ENCODE measurements around the gene NCDN.
"Not testable (repeated sequence)": the region's sequence is repeated elsewhere in the genome, so short reads cannot be mapped to it uniquely, and the experiment has no call there.

Gene NCDN

GRCh38 chr1:35576766-35577070 is 19.1 kb downstream of the NCDN start:
- not testable (repeated sequence) for H3K4me1 ChIP-seq (ENCODE audit: control insufficient read depth, insufficient read depth, low read length); H3K27ac ChIP-seq (ENCODE audit: low read depth, low read length); H3K4me3 ChIP-seq (ENCODE audit: low read length); H3K36me3 ChIP-seq (ENCODE audit: control insufficient read depth, insufficient read depth, low read length); H3K9ac ChIP-seq (ENCODE audit: low read length)
- H3K27me3 ChIP-seq (ENCODE audit: control insufficient read depth, insufficient read depth, low read length) = peaks cover 16% of the 10 kb centered on the region

- Histone ChIP-seq H3K27ac (ENCODE audit: low read depth, low read length) (no peak overlapping the region), H3K9ac (ENCODE audit: low read length) (peak overlapping the region; percentile 34), H3K27me3 (ENCODE audit: control insufficient read depth, insufficient read depth, low read length) (peaks cover 16% of the 10 kb centered on the region)
Observed at GRCh38 chr1:35577071-35577998, 19.7 kb downstream of the NCDN start.

DNA sequence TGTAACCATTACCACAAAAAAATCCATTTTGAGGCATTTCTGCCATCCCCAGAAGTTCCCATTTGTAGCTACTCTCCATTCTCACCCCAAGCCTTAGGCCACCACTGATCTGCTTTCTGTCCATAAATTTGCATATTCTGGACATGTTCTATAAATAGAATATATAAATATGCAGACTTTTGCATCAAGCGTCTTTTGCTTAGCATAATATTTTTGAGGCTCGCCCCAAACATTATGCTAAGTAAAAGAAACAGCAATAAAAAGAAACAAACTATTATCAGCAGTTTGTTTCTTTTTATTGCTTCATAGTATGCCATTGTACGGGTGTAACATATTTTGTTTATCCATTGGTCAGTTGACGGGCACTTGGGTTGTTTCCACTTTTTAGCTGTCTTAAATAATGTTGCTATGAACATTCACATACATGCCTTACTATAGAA is 23.4 kb downstream of the NCDN start:
- no peak overlapping the region for H3K4me3 ChIP-seq (ENCODE audit: low read length)
- H3K9ac ChIP-seq (ENCODE audit: low read length) = no peak overlapping the region
- H3K4me1 ChIP-seq (ENCODE audit: control insufficient read depth, insufficient read depth, low read length) = no peaks in the 10 kb centered on the region
- no peak overlapping the region for H3K27ac ChIP-seq (ENCODE audit: low read depth, low read length)
- peaks cover 5% of the 10 kb centered on the region for H3K27me3 ChIP-seq (ENCODE audit: control insufficient read depth, insufficient read depth, low read length)
- no peaks in the 10 kb centered on the region for H3K36me3 ChIP-seq (ENCODE audit: control insufficient read depth, insufficient read depth, low read length)

More at GRCh38 chr1:35577071-35577998, 19.7 kb downstream of the NCDN start:
- Histone ChIP-seq H3K4me3 (ENCODE audit: low read length) (peak overlapping the region; percentile 69), H3K36me3 (ENCODE audit: control insufficient read depth, insufficient read depth, low read length) (no peaks in the 10 kb centered on the region), H3K4me1 (ENCODE audit: control insufficient read depth, insufficient read depth, low read length) (no peaks in the 10 kb centered on the region)

DNA sequence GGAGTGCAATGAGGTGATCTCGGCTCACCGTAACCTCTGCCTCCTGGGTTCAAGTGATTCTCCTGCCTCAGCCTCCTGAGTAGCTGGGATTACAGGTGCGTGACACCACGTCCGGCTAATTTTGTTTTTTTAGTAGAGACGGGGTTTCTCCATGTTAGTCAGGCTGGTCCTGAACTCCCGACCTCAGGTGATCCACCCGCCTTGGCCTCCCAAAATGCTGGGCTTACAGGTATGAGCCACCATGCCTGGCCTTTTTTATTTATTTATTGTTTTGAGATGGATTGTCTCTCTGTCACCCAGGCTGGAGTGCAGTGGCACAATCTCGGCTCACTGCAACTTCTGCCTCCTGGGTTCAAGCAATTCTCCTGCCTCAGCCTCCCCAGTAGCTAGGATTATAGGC is 24.0 kb downstream of the NCDN start:
- not testable (repeated sequence) for H3K27ac ChIP-seq (ENCODE audit: low read depth, low read length); H3K4me1 ChIP-seq (ENCODE audit: control insufficient read depth, insufficient read depth, low read length); H3K27me3 ChIP-seq (ENCODE audit: control insufficient read depth, insufficient read depth, low read length); H3K4me3 ChIP-seq (ENCODE audit: low read length); H3K36me3 ChIP-seq (ENCODE audit: control insufficient read depth, insufficient read depth, low read length); H3K9ac ChIP-seq (ENCODE audit: low read length)

GRCh38 chr1:35585281-35585680 is 27.7 kb downstream of the NCDN start:
- no peak overlapping the region for H3K9ac ChIP-seq (ENCODE audit: low read length)
- H3K27ac ChIP-seq (ENCODE audit: low read depth, low read length) = no peak overlapping the region
- no peaks in the 10 kb centered on the region for H3K4me1 ChIP-seq (ENCODE audit: control insufficient read depth, insufficient read depth, low read length)
- no peak overlapping the region for H3K4me3 ChIP-seq (ENCODE audit: low read length)
- no peaks in the 10 kb centered on the region for H3K27me3 ChIP-seq (ENCODE audit: control insufficient read depth, insufficient read depth, low read length)
- no peaks in the 10 kb centered on the region for H3K36me3 ChIP-seq (ENCODE audit: control insufficient read depth, insufficient read depth, low read length)

DNA sequence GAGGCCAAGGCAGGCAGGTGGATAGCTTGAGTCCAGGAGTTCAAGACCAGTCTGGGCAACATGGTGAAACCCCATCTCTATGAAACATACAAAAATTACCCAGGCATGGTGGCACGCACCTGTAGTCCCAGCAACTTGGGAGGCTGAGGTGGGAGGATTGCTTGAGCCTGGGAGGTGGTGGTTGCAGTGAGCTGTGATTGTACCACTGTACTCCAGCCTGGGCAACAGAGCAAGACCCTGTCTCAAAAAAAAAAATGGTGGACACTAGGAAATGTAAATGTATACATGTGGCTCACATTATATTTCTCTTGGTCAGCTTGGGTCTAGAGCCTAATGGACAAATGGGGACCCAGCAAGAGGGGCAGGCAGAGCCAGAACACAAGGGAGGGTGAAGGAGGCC is 28.2 kb downstream of the NCDN start:
- not testable (repeated sequence) for H3K4me3 ChIP-seq (ENCODE audit: low read length); H3K27ac ChIP-seq (ENCODE audit: low read depth, low read length); H3K27me3 ChIP-seq (ENCODE audit: control insufficient read depth, insufficient read depth, low read length); H3K36me3 ChIP-seq (ENCODE audit: control insufficient read depth, insufficient read depth, low read length); H3K9ac ChIP-seq (ENCODE audit: low read length); H3K4me1 ChIP-seq (ENCODE audit: control insufficient read depth, insufficient read depth, low read length)

DNA sequence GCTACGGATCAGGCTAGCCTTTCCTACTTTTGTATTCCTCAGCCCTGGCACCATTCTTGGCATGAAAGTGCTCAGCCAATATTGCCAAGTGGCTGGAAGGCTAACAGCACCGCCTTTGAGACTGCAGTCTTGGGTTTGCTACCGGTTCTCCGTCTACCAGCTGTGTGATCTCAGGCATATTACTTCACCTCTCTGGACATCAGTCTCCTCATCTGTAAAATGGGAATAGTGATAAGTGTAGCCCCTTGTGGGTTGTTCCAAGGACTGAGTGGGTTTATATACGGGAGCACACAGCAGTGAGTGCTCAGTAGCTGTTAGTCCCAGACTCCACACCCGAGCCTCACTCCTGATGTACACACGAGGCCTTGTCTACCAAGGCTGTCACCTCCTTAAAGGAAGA is 29.2 kb downstream of the NCDN start:
- Histone ChIP-seq H3K4me3 (ENCODE audit: low read length) (no peak overlapping the region), H3K27me3 (ENCODE audit: control insufficient read depth, insufficient read depth, low read length) (no peaks in the 10 kb centered on the region), H3K36me3 (ENCODE audit: control insufficient read depth, insufficient read depth, low read length) (peaks cover 3% of the 10 kb centered on the region), H3K27ac (ENCODE audit: low read depth, low read length) (no peak overlapping the region), H3K4me1 (ENCODE audit: control insufficient read depth, insufficient read depth, low read length) (no peaks in the 10 kb centered on the region), H3K9ac (ENCODE audit: low read length) (no peak overlapping the region)

- Histone ChIP-seq H3K9ac (ENCODE audit: low read length) (no peak overlapping the region), H3K4me3 (ENCODE audit: low read length) (no peak overlapping the region)
Observed at GRCh38 chr1:35587736-35588135, 30.1 kb downstream of the NCDN start.

DNA sequence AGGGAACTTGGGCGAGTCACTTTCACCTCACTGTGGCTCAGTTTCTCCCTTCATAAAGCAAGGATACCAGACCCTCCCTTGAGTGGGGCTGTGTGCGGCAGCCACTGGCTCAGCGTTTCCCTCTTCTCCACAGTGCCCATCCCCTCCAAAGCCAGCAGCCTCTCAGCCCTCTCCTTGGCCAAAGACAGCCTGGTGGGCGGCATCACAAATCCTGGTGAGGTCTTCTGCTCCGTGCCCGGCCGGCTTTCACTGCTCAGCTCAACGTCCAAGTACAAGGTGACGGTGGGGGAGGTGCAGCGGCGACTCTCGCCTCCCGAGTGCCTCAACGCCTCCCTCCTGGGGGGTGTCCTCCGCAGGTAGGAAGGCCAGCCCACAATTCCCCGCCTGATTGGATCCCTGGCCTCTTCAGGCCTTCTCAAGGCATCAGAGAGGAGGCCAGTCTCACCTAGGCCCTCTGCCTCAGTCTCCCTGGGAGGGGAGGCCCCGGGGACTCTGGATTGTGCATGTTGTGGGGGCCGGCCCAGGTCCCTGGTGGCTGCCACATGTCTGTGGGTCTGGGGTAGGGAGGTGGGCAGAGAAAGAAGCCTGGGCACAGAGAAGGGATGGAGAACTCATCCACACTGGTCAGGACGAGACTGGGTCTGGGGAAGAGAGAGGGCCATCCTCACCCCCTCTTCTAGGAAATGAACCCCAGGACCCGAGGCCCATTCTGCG is 30.8 kb downstream of the NCDN start:
- no peak overlapping the region for H3K9ac ChIP-seq (ENCODE audit: low read length)
- H3K27me3 ChIP-seq (ENCODE audit: control insufficient read depth, insufficient read depth, low read length) = no peaks in the 10 kb centered on the region
- no peaks in the 10 kb centered on the region for H3K4me1 ChIP-seq (ENCODE audit: control insufficient read depth, insufficient read depth, low read length)
- H3K4me3 ChIP-seq (ENCODE audit: low read length) = no peak overlapping the region
- H3K27ac ChIP-seq (ENCODE audit: low read depth, low read length) = no peak overlapping the region
- H3K36me3 ChIP-seq (ENCODE audit: control insufficient read depth, insufficient read depth, low read length) = peaks cover 3% of the 10 kb centered on the region

More at GRCh38 chr1:35587736-35588135, 30.1 kb downstream of the NCDN start:
- Histone ChIP-seq H3K36me3 (ENCODE audit: control insufficient read depth, insufficient read depth, low read length) (peaks cover 3% of the 10 kb centered on the region), H3K4me1 (ENCODE audit: control insufficient read depth, insufficient read depth, low read length) (no peaks in the 10 kb centered on the region), H3K27me3 (ENCODE audit: control insufficient read depth, insufficient read depth, low read length) (no peaks in the 10 kb centered on the region), H3K27ac (ENCODE audit: low read depth, low read length) (no peak overlapping the region)

- Histone ChIP-seq H3K9ac (ENCODE audit: low read length) (no peak overlapping the region), H3K27ac (ENCODE audit: low read depth, low read length) (no peak overlapping the region), H3K27me3 (ENCODE audit: control insufficient read depth, insufficient read depth, low read length) (no peaks in the 10 kb centered on the region), H3K4me3 (ENCODE audit: low read length) (no peak overlapping the region), H3K4me1 (ENCODE audit: control insufficient read depth, insufficient read depth, low read length) (no peaks in the 10 kb centered on the region), H3K36me3 (ENCODE audit: control insufficient read depth, insufficient read depth, low read length) (peaks cover 3% of the 10 kb centered on the region)
Observed at GRCh38 chr1:35589516-35590427, 32.2 kb downstream of the NCDN start.

GRCh38 chr1:35590476-35591040 is 33.0 kb downstream of the NCDN start:
- no peaks in the 10 kb centered on the region for H3K27me3 ChIP-seq (ENCODE audit: control insufficient read depth, insufficient read depth, low read length)
- H3K4me3 ChIP-seq (ENCODE audit: low read length) = no peak overlapping the region
- H3K27ac ChIP-seq (ENCODE audit: low read depth, low read length) = no peak overlapping the region
- no peaks in the 10 kb centered on the region for H3K4me1 ChIP-seq (ENCODE audit: control insufficient read depth, insufficient read depth, low read length)
- no peak overlapping the region for H3K9ac ChIP-seq (ENCODE audit: low read length)
- peaks cover 3% of the 10 kb centered on the region for H3K36me3 ChIP-seq (ENCODE audit: control insufficient read depth, insufficient read depth, low read length)

DNA sequence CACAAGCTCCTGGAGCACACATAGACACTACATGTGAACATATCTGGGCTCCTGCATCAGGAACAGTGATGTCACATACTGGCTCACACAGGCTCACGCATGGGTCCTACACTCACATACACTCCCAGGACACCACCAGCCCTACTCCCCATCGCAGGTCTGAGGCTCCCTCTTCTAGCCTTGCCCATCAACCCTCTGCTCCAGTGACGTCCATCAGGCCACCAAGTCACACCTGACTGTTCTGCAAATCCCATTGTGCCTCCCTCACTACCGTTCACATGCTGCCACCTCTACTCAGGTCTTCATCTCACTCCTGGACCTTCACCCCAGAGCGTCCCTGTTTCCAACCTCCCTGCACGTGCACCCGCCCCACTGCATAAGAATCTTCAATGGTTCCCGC is 33.6 kb downstream of the NCDN start:
- H3K36me3 ChIP-seq (ENCODE audit: control insufficient read depth, insufficient read depth, low read length) = peaks cover 3% of the 10 kb centered on the region
- H3K27me3 ChIP-seq (ENCODE audit: control insufficient read depth, insufficient read depth, low read length) = no peaks in the 10 kb centered on the region
- H3K27ac ChIP-seq (ENCODE audit: low read depth, low read length) = no peak overlapping the region
- no peak overlapping the region for H3K9ac ChIP-seq (ENCODE audit: low read length)
- H3K4me1 ChIP-seq (ENCODE audit: control insufficient read depth, insufficient read depth, low read length) = no peaks in the 10 kb centered on the region
- H3K4me3 ChIP-seq (ENCODE audit: low read length) = no peak overlapping the region
